Suprapubic skin (tissue), 3 donors: ENCODE measurements around the gene CLIC3.

Experiments
- POLR2AphosphoS5 ChIP-seq, 3 donors: sonication (generic); formaldehyde crosslinking; IDR thresholded peaks; one replicate each; pipeline ENCODE4 v1.6.1; 2017; ENCODE audit warnings: antibody characterized with exemption in 3 of 3
- TF ChIP-seq, protein P1 (sequence below), 2 donors: fragments of 200-600 bp in 1 of 2; fragments of 450-650 bp in 1 of 2; sonication (generic) in 1 of 2; IDR thresholded peaks; one replicate each; pipeline ENCODE4 v1.5.1; 2016 to 2019; ENCODE audit warnings: antibody characterized with exemption in 2 of 2, mild to moderate bottlenecking in 1 of 2, moderate library complexity in 1 of 2

GRCh38 chr9:136972743-136973142, 23.6 kb downstream of the CLIC3 start:
- no peak for TF ChIP-seq POLR2AphosphoS5 (IDR thresholded peaks at IDR 0.05)
- TF ChIP-seq, protein P1, sequence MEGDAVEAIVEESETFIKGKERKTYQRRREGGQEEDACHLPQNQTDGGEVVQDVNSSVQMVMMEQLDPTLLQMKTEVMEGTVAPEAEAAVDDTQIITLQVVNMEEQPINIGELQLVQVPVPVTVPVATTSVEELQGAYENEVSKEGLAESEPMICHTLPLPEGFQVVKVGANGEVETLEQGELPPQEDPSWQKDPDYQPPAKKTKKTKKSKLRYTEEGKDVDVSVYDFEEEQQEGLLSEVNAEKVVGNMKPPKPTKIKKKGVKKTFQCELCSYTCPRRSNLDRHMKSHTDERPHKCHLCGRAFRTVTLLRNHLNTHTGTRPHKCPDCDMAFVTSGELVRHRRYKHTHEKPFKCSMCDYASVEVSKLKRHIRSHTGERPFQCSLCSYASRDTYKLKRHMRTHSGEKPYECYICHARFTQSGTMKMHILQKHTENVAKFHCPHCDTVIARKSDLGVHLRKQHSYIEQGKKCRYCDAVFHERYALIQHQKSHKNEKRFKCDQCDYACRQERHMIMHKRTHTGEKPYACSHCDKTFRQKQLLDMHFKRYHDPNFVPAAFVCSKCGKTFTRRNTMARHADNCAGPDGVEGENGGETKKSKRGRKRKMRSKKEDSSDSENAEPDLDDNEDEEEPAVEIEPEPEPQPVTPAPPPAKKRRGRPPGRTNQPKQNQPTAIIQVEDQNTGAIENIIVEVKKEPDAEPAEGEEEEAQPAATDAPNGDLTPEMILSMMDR (IDR thresholded peaks at IDR 0.05): no peak
